Osteoblast (primary cell): ENCODE data around the gene GLDN. TPM values are rescaled to one million over a fixed set of nuclear protein-coding genes. Genes with fewer than 3 reads are reported as not detected.

ENCODE experiments used
- DNase-seq: peaks from one replicate; pipeline ENCODE4 v3.0.0; 2011; ENCODE audit warnings: low spot score, mixed read lengths; ENCODE audit not compliant: insufficient read length; ENCODE audit errors: missing footprints
- H2AFZ ChIP-seq: 2 replicates; pipeline ENCODE4 v1.6.0; 2011; ENCODE audit warnings: mild to moderate bottlenecking, low read length
- H3K27ac ChIP-seq: 2 replicates; pipeline ENCODE4 v1.5.1; 2011; ENCODE audit warnings: mild to moderate bottlenecking, low read depth, low read length, moderate library complexity
- H3K27me3 ChIP-seq: 2 replicates; pipeline ENCODE4 v1.6.0; 2012; ENCODE audit warnings: mild to moderate bottlenecking, control low read depth, inconsistent platforms, low read length, moderate library complexity; ENCODE audit not compliant: insufficient read depth
- H3K36me3 ChIP-seq: 2 replicates; pipeline ENCODE4 v1.5.1; 2011; ENCODE audit warnings: mild to moderate bottlenecking, low read length, control low read depth, moderate library complexity; ENCODE audit not compliant: insufficient read depth
- H3K4me1 ChIP-seq: 2 replicates; pipeline ENCODE4 v1.5.1; 2011; ENCODE audit warnings: mild to moderate bottlenecking, low read length, control low read depth, moderate library complexity; ENCODE audit not compliant: insufficient read depth
- H3K4me2 ChIP-seq: 2 replicates; pipeline ENCODE4 v1.6.0; 2011; ENCODE audit warnings: mild to moderate bottlenecking, low read length; ENCODE audit not compliant: insufficient read depth
- H3K4me3 ChIP-seq: fragments of 200-600 bp; sonication (generic); 3 replicates; pipeline ENCODE4 v1.5.1; 2012; ENCODE audit warnings: mild to moderate bottlenecking, low read length, inconsistent platforms; ENCODE audit not compliant: insufficient read depth
- H3K79me2 ChIP-seq: 2 replicates; pipeline ENCODE4 v1.6.0; 2012; ENCODE audit warnings: mild to moderate bottlenecking, low read length, control low read depth, inconsistent platforms; ENCODE audit not compliant: insufficient read depth
- H3K9me3 ChIP-seq: 2 replicates; pipeline ENCODE4 v1.5.1; 2011; ENCODE audit warnings: low read depth, low read length, control low read depth
- H4K20me1 ChIP-seq: 2 replicates; pipeline ENCODE4 v1.6.0; 2012; ENCODE audit warnings: mild to moderate bottlenecking, low read length, control low read depth; ENCODE audit not compliant: insufficient read depth
- total RNA-seq: library from RNA; depleted of rRNA; stranded (reverse); fragments of >200 nt; gene quantifications from 2 replicates; pipeline ENCODE4 v1.2.3, GENCODE V29; 2012
- TF ChIP-seq, protein P1 (sequence below): IDR thresholded peaks from 2 replicates; pipeline ENCODE4 v1.5.1; 2011; ENCODE audit warnings: mild to moderate bottlenecking, low read depth, low read length, moderate library complexity; ENCODE audit errors: extremely low read depth

The GLDN gene
- total RNA-seq, 1 donor, result 1.1 TPM

- Histone ChIP-seq H3K27me3 (no peaks in the 10 kb centered on the region), H3K36me3 (no peaks in the 10 kb centered on the region)
- TF ChIP-seq, protein P1, sequence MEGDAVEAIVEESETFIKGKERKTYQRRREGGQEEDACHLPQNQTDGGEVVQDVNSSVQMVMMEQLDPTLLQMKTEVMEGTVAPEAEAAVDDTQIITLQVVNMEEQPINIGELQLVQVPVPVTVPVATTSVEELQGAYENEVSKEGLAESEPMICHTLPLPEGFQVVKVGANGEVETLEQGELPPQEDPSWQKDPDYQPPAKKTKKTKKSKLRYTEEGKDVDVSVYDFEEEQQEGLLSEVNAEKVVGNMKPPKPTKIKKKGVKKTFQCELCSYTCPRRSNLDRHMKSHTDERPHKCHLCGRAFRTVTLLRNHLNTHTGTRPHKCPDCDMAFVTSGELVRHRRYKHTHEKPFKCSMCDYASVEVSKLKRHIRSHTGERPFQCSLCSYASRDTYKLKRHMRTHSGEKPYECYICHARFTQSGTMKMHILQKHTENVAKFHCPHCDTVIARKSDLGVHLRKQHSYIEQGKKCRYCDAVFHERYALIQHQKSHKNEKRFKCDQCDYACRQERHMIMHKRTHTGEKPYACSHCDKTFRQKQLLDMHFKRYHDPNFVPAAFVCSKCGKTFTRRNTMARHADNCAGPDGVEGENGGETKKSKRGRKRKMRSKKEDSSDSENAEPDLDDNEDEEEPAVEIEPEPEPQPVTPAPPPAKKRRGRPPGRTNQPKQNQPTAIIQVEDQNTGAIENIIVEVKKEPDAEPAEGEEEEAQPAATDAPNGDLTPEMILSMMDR, result no peak
Measured at GRCh38 chr15:51390966-51391422, 49.5 kb downstream of the GLDN start.

DNA sequence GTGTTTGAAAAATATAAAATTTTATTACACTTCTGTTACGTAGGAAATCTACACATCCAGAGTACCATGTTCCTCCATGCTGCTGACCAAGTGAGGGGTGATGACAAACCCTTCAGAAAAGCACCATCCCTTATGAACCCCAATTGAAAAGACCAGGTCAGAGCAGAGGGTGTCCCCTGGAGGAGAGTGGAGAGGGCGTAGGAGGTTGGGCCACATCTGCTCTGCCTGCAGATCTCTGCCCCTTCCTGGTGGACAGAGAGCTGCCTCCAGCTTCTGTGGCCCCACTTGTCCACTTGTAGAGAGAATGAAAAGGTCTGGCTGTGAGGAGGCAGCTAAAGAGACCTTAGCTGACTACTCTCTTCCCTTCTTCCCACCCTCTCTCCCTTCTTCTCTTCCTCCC lies 55.5 kb downstream of the GLDN start:
- Histone ChIP-seq H3K27me3 (peaks cover 18% of the 10 kb centered on the region), H3K9me3 (no peaks in the 10 kb centered on the region), H2AFZ (no peak overlapping the region), H3K4me3 (no peak overlapping the region), H3K79me2 (no peaks in the 10 kb centered on the region), H3K4me2 (no peak overlapping the region), H3K27ac (no peak overlapping the region), H4K20me1 (no peaks in the 10 kb centered on the region), H3K36me3 (no peaks in the 10 kb centered on the region), H3K4me1 (no peaks in the 10 kb centered on the region)
- DNase-seq, result no peak
- TF ChIP-seq, protein P1, result no peak

More at GRCh38 chr15:51390966-51391422, 49.5 kb downstream of the GLDN start:
- Histone ChIP-seq H3K4me1 (no peaks in the 10 kb centered on the region), H4K20me1 (no peaks in the 10 kb centered on the region), H3K27ac (no peak overlapping the region), H3K4me3 (no peak overlapping the region), H3K79me2 (no peaks in the 10 kb centered on the region), H2AFZ (no peak overlapping the region), H3K9me3 (no peaks in the 10 kb centered on the region), H3K4me2 (no peak overlapping the region)
- no peak for DNase-seq

GRCh38 chr15:51398626-51399025 lies 57.2 kb downstream of the GLDN start:
- H3K27me3 ChIP-seq, result peaks cover 18% of the 10 kb centered on the region
- no peak for DNase-seq
- H3K4me3 ChIP-seq, result no peak overlapping the region
- no peaks in the 10 kb centered on the region for H3K9me3 ChIP-seq
- no peaks in the 10 kb centered on the region for H4K20me1 ChIP-seq
- H3K4me2 ChIP-seq, result no peak overlapping the region
- H2AFZ ChIP-seq, result no peak overlapping the region
- TF ChIP-seq, protein P1, result no peak
- no peaks in the 10 kb centered on the region for H3K36me3 ChIP-seq
- H3K79me2 ChIP-seq, result no peaks in the 10 kb centered on the region
- H3K27ac ChIP-seq, result no peak overlapping the region
- no peaks in the 10 kb centered on the region for H3K4me1 ChIP-seq

DNA sequence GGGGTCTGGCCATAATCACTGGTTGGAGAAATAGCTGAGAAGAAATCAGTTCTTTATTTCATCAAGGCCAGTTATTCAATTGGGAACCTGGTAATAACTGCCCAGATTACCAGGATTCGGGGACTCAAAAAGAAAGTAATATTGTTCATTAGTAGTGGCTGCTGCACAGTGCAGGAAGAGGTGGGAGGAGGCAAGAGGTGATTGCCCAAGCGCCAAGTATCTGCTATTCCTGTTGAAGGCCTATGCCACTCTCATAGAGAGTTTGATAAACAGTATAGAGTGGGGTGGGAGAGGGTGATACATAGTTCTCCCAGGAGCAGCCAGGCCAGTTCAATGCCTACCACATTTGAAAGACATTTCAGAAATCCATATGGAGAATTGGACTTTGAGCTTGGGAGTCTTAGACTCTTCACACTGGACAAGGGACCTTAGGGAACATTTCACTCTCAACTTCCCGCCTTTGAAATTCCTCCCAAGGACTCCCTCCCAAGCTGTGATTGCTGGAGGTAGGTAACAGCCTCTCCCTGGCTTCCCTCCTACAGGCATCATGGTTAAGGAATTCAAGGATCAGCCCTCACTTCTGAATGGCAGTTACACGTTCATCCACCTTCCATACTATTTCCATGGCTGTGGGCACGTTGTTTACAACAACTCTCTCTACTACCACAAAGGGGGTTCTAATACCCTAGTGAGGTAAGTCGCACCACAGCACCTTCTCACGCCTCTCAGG lies 59.8 kb downstream of the GLDN start:
- DNase-seq, result no peak
- TF ChIP-seq, protein P1, result no peak
- H3K27me3 ChIP-seq, result peaks cover 25% of the 10 kb centered on the region
- no peaks in the 10 kb centered on the region for H4K20me1 ChIP-seq
- H3K27ac ChIP-seq, result no peak overlapping the region
- H3K4me2 ChIP-seq, result no peak overlapping the region
- H3K36me3 ChIP-seq, result no peaks in the 10 kb centered on the region
- H3K4me1 ChIP-seq, result no peaks in the 10 kb centered on the region
- H3K9me3 ChIP-seq, result no peaks in the 10 kb centered on the region
- H3K4me3 ChIP-seq, result no peak overlapping the region
- H3K79me2 ChIP-seq, result no peaks in the 10 kb centered on the region
- H2AFZ ChIP-seq, result no peak overlapping the region
